SH-SY5Y (cell line): ENCODE measurements around the gene OR7C2.

Experiments used
- GATA2 ChIP-seq: IDR thresholded peaks from 2 replicates; pipeline ENCODE4 v1.6.1; 2011; ENCODE audit warnings: mild to moderate bottlenecking, low read depth, low read length
- GATA3 ChIP-seq: IDR thresholded peaks from 2 replicates; pipeline ENCODE4 v1.6.1; 2011; ENCODE audit warnings: low read depth, mild to moderate bottlenecking, low read length, moderate library complexity

DNA sequence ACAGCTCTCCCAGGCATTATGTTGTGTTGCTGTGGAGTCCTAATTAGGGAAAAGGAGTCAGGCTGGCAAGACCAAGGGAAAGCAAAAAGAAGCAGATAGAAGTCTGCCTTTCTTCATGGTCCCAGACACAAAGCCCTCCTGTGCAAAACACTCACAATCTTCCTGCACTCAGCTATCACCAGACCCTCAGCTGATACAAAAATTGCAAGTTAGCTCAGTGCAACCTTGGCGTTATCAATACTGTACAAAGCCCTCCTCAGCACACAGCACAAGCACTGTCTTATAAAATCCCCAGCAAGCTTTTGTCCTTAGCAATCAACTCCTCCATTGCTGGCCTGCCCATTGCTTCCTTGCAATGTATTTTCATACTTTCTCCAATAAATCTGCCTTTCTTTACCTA is 3.2 kb downstream of the OR7C2 start:
- TF ChIP-seq GATA2: no peak
- no peak for TF ChIP-seq GATA3
